OCI-LY3 (cell line): ENCODE data around the gene GJA5.

Experiments used
- CTCF ChIP-seq: fragments of 200-600, 300-600 bp; sonication (generic); IDR thresholded peaks from 2 replicates; pipeline ENCODE4 v1.5.1; 2014; ENCODE audit warnings: antibody characterized with exemption, low read length, low read depth
- EZH2phosphoT487 ChIP-seq: fragments of 200-600 bp; shearing (Covaris generic); IDR thresholded peaks from 2 replicates; pipeline ENCODE4 v1.6.1; 2018; ENCODE audit warnings: antibody characterized with exemption, mixed run types, low read depth

GRCh38 chr1:147751346-147751745, 9.1 kb downstream of the GJA5 start:
- TF ChIP-seq CTCF, result no peak
- TF ChIP-seq EZH2phosphoT487, result no peak
